Calu3 (cell line): ENCODE data around the gene ZNF804B. TPM values are rescaled to one million over a fixed set of nuclear protein-coding genes. Genes with fewer than 3 reads are reported as not detected.

Experiments
- BruUV-seq: library from RNA; stranded (reverse); fragments of 400-500 nt; replicated peaks from 2 replicates; lab custom pipeline; 2021; lab: Mats Ljungman, UMichigan
- CTCF ChIA-PET: fragments of 300-600 bp; sonication (Branson Sonifier 250); formaldehyde crosslinking; loops from one replicate; lab custom pipeline; 2022; ENCODE audit warnings: antibody characterized with exemption; lab: Charles Lee
- DNase-seq: peaks from one replicate; pipeline ENCODE4 v3.0.0; 2022
- H3K27ac Mint-ChIP-seq: one replicate; pipeline ENCODE4 v1.8.0; 2022; ENCODE audit warnings: mixed read lengths; ENCODE audit not compliant: unreplicated experiment
- H3K27me3 Mint-ChIP-seq: one replicate; pipeline ENCODE4 v1.8.0; 2022; ENCODE audit warnings: mixed read lengths; ENCODE audit not compliant: unreplicated experiment
- H3K36me3 Mint-ChIP-seq: one replicate; pipeline ENCODE4 v1.8.0; 2022; ENCODE audit warnings: mild to moderate bottlenecking, moderate library complexity, mixed read lengths; ENCODE audit not compliant: insufficient read depth, unreplicated experiment
- H3K4me1 Mint-ChIP-seq: one replicate; pipeline ENCODE4 v1.8.0; 2022; ENCODE audit warnings: mild to moderate bottlenecking, low read depth, mixed read lengths; ENCODE audit not compliant: unreplicated experiment
- H3K4me3 Mint-ChIP-seq: one replicate; pipeline ENCODE4 v1.8.0; 2022; ENCODE audit warnings: mild to moderate bottlenecking, low read depth, moderate library complexity, mixed read lengths; ENCODE audit not compliant: unreplicated experiment
- H3K9me3 Mint-ChIP-seq: one replicate; pipeline ENCODE4 v1.8.0; 2022; ENCODE audit warnings: low read depth, mixed read lengths; ENCODE audit not compliant: unreplicated experiment
- CTCF ChIP-seq: fragments of 200-600 bp; IDR thresholded peaks from one replicate; pipeline ENCODE4 v1.8.0; 2022; ENCODE audit warnings: antibody characterized with exemption; ENCODE audit not compliant: unreplicated experiment
- intact Hi-C: fragments of 100-400 bp; cut with micrococcal nuclease; formaldehyde crosslinking; loops from one replicate; pipeline ENCODE4 v1.10.0; 2022; ENCODE audit not compliant: unreplicated experiment
- total RNA-seq: library from RNA; stranded (reverse); gene quantifications from 2 replicates; pipeline ENCODE4 v1.2.3, GENCODE V29; 2022

ZNF804B gene
- total RNA-seq, 1 experiment from 2014 or later, result not detected

- H3K36me3 Mint-ChIP-seq, result no peaks in the 10 kb centered on the region
These were observed 386.3 kb downstream of the ZNF804B start for GRCh38 chr7:89145801-89146200.

GRCh38 chr7:89160107-89160506, 400.6 kb downstream of the ZNF804B start:
- no peaks in the 10 kb centered on the region for H3K27me3 Mint-ChIP-seq
- no peak for DNase-seq
- intact Hi-C loops, result no loop called here
- no peak overlapping the region for H3K27ac Mint-ChIP-seq
- H3K4me1 Mint-ChIP-seq, result no peaks in the 10 kb centered on the region
- H3K4me3 Mint-ChIP-seq, result no peak overlapping the region
- CTCF ChIA-PET, result no interaction called here
- peaks cover 3% of the 10 kb centered on the region for H3K9me3 Mint-ChIP-seq
- no TSS peak for BruUV-seq
- H3K36me3 Mint-ChIP-seq, result no peaks in the 10 kb centered on the region
- TF ChIP-seq CTCF, result no peak

More at GRCh38 chr7:89145801-89146200, 386.3 kb downstream of the ZNF804B start:
- Mint-ChIP-seq H3K4me3 (no peak overlapping the region), H3K27ac (no peak overlapping the region), H3K9me3 (no peaks in the 10 kb centered on the region), H3K27me3 (no peaks in the 10 kb centered on the region), H3K4me1 (no peaks in the 10 kb centered on the region)
- no TSS peak for BruUV-seq
- intact Hi-C loops, result no loop called here
- DNase-seq, result no peak
- no peak for TF ChIP-seq CTCF
- CTCF ChIA-PET, result no interaction called here

- no peaks in the 10 kb centered on the region for H3K36me3 Mint-ChIP-seq
- no peak overlapping the region for H3K4me3 Mint-ChIP-seq
- H3K4me1 Mint-ChIP-seq, result no peaks in the 10 kb centered on the region
- H3K27ac Mint-ChIP-seq, result no peak overlapping the region
- intact Hi-C loops, result no loop called here
- no TSS peak for BruUV-seq
- TF ChIP-seq CTCF, result no peak
- no peak for DNase-seq
- no peaks in the 10 kb centered on the region for H3K27me3 Mint-ChIP-seq
- CTCF ChIA-PET, result no interaction called here
- H3K9me3 Mint-ChIP-seq, result peaks cover 3% of the 10 kb centered on the region
These were observed 405.9 kb downstream of the ZNF804B start for GRCh38 chr7:89165421-89165820.

DNA sequence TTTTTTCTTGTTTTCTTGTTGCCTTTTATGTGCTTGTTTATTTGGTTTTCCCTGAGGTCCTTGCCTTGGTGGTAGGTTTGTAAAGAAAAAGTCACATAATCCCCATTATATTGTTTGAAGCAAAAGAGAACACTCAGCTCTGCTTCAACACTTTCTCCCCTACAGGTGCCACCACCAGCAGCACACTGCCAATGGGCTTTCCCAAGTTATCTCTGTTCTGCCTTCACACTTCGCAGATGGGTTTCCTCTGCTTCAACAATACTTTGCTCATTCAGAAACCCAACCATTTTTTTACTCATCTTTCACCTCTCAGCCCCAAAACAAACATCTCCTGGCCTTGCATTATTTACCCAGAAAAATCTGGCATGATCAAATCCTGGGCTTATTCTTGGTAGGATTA, 411.1 kb downstream of the ZNF804B start:
- intact Hi-C loops, result no loop called here
- Mint-ChIP-seq H3K4me1 (no peaks in the 10 kb centered on the region), H3K27me3 (no peaks in the 10 kb centered on the region), H3K27ac (no peak overlapping the region), H3K4me3 (no peak overlapping the region), H3K9me3 (peaks cover 7% of the 10 kb centered on the region), H3K36me3 (no peaks in the 10 kb centered on the region)
- DNase-seq, result no peak
- no peak for TF ChIP-seq CTCF
- BruUV-seq, result no TSS peak
- CTCF ChIA-PET, result no interaction called here
